Measurements from ENCODE around the gene SUPT20HL2.
"Not testable (repeated sequence)": the region's sequence is repeated elsewhere in the genome, so short reads cannot be mapped to it uniquely, and the experiment has no call there.

The SUPT20HL2 gene

DNA sequence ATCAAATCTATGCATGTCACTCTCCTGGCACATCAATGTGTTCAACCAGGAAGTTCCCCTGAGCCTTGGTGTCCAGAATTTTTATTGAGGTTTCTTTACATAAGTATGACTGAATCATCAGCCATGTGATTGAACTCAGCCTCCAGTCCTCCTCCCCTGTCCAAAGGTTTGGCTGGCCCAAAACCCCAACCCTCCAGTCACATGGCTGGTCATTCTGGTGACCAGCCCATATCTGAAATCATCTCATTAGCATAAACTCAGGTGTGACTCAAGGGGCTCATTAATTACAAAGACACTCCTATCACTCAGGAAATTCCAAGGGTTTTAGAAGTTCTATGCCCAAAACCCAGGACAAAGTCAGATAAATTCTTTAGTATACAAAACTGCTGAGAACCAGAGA lies 20.6 kb upstream of the SUPT20HL2 start:
- no peaks in the 10 kb centered on the region for H3K9me3 ChIP-seq (replicated peaks; ENCODE audit: low read length)
- H3K4me3 ChIP-seq (ENCODE audit: low read length) = no peak overlapping the region
- H3K36me3 ChIP-seq (ENCODE audit: insufficient read depth, low read length) = no peaks in the 10 kb centered on the region
- no peak overlapping the region for H3K4me2 ChIP-seq (ENCODE audit: low read length)
- peaks cover 19% of the 10 kb centered on the region for H3K27me3 ChIP-seq (ENCODE audit: control insufficient read depth, insufficient read depth, low read length)
- no peaks in the 10 kb centered on the region for H3K4me1 ChIP-seq (ENCODE audit: control insufficient read depth, insufficient read depth, low read length)
- no peak overlapping the region for H3K9ac ChIP-seq (ENCODE audit: low read depth, low read length)

DNA sequence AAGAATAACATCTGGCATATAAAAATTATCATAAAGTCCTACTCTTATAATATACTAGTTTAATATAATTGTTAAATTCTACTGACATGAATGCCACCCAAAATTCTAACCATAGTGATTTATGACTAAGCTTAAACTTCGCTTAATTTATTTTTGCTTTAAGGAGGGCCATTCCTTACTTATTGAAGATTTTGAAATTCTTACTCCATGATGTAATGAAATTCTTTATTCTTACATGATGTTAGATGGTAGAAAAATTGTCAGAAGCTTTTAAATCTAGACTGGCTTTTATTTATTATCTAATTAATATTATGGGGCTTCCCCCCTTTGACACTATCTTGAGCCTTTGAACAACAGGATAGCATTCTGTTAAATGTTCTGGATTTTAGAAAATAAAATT lies 19.5 kb upstream of the SUPT20HL2 start:
- H3K27me3 ChIP-seq (ENCODE audit: control insufficient read depth, insufficient read depth, low read length) = peaks cover 21% of the 10 kb centered on the region
- H3K4me2 ChIP-seq (ENCODE audit: low read length) = no peak overlapping the region
- no peaks in the 10 kb centered on the region for H3K9me3 ChIP-seq (replicated peaks; ENCODE audit: low read length)
- no peak overlapping the region for H3K4me3 ChIP-seq (ENCODE audit: low read length)
- H3K36me3 ChIP-seq (ENCODE audit: insufficient read depth, low read length) = no peaks in the 10 kb centered on the region
- H3K9ac ChIP-seq (ENCODE audit: low read depth, low read length) = no peak overlapping the region
- no peaks in the 10 kb centered on the region for H3K4me1 ChIP-seq (ENCODE audit: control insufficient read depth, insufficient read depth, low read length)

DNA sequence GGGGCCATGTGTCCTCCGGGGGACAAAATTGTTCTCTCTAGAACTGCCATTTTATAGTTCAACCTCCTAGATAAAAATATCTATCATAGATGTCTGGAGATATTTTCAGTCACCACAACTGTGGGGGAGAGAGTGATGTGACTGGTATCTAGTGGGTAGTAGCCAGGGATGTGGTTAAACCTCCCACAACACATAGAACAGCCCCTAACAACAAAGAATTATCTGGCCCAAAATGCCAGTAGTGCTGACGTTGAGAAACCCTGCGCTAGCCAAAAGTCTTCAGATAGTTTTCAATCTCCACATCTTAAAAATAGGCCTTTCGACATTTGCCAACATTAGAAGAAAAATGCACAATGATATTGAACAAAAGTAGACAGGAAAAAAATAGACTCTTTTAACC lies 19.0 kb upstream of the SUPT20HL2 start:
- peaks cover 21% of the 10 kb centered on the region for H3K27me3 ChIP-seq (ENCODE audit: control insufficient read depth, insufficient read depth, low read length)
- no peaks in the 10 kb centered on the region for H3K36me3 ChIP-seq (ENCODE audit: insufficient read depth, low read length)
- no peak overlapping the region for H3K9ac ChIP-seq (ENCODE audit: low read depth, low read length)
- H3K4me3 ChIP-seq (ENCODE audit: low read length) = no peak overlapping the region
- H3K4me1 ChIP-seq (ENCODE audit: control insufficient read depth, insufficient read depth, low read length) = no peaks in the 10 kb centered on the region
- no peaks in the 10 kb centered on the region for H3K9me3 ChIP-seq (replicated peaks; ENCODE audit: low read length)
- H3K4me2 ChIP-seq (ENCODE audit: low read length) = no peak overlapping the region

DNA sequence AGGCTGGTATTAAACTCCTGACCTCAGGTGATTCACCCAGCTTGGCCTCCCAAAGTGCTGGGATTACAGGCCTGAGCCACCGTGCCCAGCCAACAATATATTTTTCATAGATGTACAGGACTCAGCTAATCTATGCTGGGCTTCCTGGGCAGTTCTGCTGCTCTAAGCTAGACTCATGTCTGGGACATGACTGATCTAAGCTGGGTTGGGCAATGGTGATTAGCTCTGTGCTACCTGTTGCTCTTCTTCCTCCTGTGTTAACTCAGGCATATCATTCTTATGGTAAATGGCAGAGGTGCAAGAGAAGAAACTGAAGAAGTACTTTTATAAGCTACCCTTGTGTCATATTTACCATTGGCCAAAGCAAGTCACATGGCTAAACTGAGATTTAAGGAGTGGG lies 11.4 kb upstream of the SUPT20HL2 start:
- Histone ChIP-seq H3K27me3 (ENCODE audit: control insufficient read depth, insufficient read depth, low read length) (peaks cover 12% of the 10 kb centered on the region), H3K9ac (ENCODE audit: low read depth, low read length) (no peak overlapping the region), H3K4me3 (ENCODE audit: low read length) (no peak overlapping the region), H3K4me2 (ENCODE audit: low read length) (no peak overlapping the region), H3K36me3 (ENCODE audit: insufficient read depth, low read length) (no peaks in the 10 kb centered on the region), H3K4me1 (ENCODE audit: control insufficient read depth, insufficient read depth, low read length) (no peaks in the 10 kb centered on the region), H3K9me3 (replicated peaks; ENCODE audit: low read length) (no peaks in the 10 kb centered on the region)

DNA sequence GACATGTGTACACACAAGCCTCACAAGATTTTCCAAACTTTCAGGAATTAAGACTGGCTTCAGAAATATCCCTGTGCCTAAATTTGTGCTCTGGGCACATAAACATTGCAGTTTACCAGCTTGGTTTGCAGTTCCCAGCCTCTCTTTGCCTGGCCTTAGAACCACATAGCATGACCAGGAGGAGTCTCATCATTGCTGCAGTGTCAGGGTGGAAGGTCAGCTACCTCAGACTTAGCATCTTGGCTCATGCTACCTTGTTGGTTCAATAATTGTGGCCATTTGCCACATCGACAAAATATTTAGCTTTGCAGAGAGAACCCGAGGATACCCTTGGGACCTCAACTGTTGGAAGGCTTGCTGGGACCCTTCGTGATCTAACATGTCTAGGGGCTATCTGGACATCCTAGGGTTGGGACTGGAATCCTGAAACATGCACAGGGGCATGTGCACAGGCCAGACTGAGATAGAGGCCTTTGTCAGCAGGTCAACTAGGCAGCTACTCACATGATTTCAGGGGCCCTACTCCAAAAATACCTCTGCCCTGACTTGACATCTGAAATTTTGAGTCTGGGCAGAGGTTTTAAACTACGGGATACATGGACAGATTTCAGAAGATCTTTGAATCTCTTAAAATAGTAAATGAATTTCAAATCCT lies 8.0 kb upstream of the SUPT20HL2 start:
- no peak overlapping the region for H3K9ac ChIP-seq (ENCODE audit: low read depth, low read length)
- no peak overlapping the region for H3K4me3 ChIP-seq (ENCODE audit: low read length)
- no peaks in the 10 kb centered on the region for H3K9me3 ChIP-seq (replicated peaks; ENCODE audit: low read length)
- no peaks in the 10 kb centered on the region for H3K4me1 ChIP-seq (ENCODE audit: control insufficient read depth, insufficient read depth, low read length)
- H3K36me3 ChIP-seq (ENCODE audit: insufficient read depth, low read length) = no peaks in the 10 kb centered on the region
- no peak overlapping the region for H3K4me2 ChIP-seq (ENCODE audit: low read length)
- H3K27me3 ChIP-seq (ENCODE audit: control insufficient read depth, insufficient read depth, low read length) = peaks cover 11% of the 10 kb centered on the region

DNA sequence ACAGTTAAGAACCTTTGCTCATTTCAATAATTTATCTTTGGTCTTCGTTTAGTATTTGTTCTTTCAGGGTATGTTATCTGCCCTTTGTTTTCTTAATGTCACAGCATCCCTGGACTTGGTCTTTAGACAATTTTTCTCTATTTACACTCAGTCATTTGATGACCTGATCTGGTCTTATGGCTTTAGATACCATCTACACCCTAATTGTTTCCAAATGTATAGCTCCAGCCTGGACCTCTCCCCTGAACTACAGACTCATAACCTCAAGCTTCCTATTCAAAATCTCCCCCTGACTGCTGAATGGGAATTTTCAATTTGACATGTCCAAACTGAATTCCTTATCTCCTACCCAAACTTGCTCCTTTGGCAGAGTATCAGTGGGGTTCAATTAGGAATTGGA lies 3.7 kb upstream of the SUPT20HL2 start:
- peaks cover 11% of the 10 kb centered on the region for H3K27me3 ChIP-seq (ENCODE audit: control insufficient read depth, insufficient read depth, low read length)
- H3K4me1 ChIP-seq (ENCODE audit: control insufficient read depth, insufficient read depth, low read length) = no peaks in the 10 kb centered on the region
- H3K4me2 ChIP-seq (ENCODE audit: low read length) = no peak overlapping the region
- no peaks in the 10 kb centered on the region for H3K36me3 ChIP-seq (ENCODE audit: insufficient read depth, low read length)
- no peak overlapping the region for H3K9ac ChIP-seq (ENCODE audit: low read depth, low read length)
- H3K9me3 ChIP-seq (replicated peaks; ENCODE audit: low read length) = no peaks in the 10 kb centered on the region
- no peak overlapping the region for H3K4me3 ChIP-seq (ENCODE audit: low read length)

DNA sequence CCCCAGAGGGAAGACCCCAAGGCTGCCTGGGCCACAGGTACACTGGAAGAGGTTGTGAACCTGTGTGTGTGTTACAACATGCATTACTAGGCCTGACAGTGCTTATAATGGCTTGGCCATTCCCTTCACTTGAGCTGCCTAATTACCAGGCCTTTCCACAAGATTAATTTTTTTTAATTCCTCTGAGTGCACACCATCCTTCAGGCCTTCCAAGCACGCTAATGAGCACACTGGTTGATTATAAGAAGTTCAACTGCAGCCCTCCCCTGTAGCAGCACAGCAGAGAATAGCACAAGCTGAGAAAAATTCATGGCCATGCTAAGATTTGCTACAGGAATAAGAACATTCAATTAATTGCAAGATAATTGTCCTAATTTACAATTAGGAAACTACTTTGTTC lies 2.2 kb upstream of the SUPT20HL2 start:
- Histone ChIP-seq H3K4me1 (ENCODE audit: control insufficient read depth, insufficient read depth, low read length) (no peaks in the 10 kb centered on the region), H3K9me3 (replicated peaks; ENCODE audit: low read length) (no peaks in the 10 kb centered on the region), H3K4me2 (ENCODE audit: low read length) (no peak overlapping the region), H3K4me3 (ENCODE audit: low read length) (no peak overlapping the region), H3K27me3 (ENCODE audit: control insufficient read depth, insufficient read depth, low read length) (peaks cover 6% of the 10 kb centered on the region), H3K36me3 (ENCODE audit: insufficient read depth, low read length) (no peaks in the 10 kb centered on the region), H3K9ac (ENCODE audit: low read depth, low read length) (no peak overlapping the region)

DNA sequence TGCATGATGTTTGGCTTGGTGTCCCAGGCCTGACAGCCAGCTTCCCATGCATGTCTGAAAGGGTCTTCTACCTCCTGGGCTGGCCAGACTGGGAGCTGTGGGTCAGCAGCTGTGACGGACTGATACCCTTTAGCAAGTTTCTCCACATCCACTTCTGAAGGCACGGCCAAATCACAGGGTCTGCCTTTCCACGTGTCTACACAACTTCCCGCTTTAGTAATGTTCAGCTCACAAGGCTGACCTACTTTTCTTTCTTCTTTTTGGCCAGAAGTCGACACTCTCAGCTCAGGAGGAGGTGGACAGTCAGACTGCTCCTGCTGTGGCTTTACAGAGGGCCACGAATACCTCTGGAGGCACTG lies 1.6 kb downstream of the SUPT20HL2 start:
- not testable (repeated sequence) for H3K4me3 ChIP-seq (ENCODE audit: low read length); H3K4me2 ChIP-seq (ENCODE audit: low read length); H3K9me3 ChIP-seq (replicated peaks; ENCODE audit: low read length); H3K9ac ChIP-seq (ENCODE audit: low read depth, low read length); H3K36me3 ChIP-seq (ENCODE audit: insufficient read depth, low read length); H3K4me1 ChIP-seq (ENCODE audit: control insufficient read depth, insufficient read depth, low read length)
- H3K27me3 ChIP-seq (ENCODE audit: control insufficient read depth, insufficient read depth, low read length) = peaks cover 16% of the 10 kb centered on the region

DNA sequence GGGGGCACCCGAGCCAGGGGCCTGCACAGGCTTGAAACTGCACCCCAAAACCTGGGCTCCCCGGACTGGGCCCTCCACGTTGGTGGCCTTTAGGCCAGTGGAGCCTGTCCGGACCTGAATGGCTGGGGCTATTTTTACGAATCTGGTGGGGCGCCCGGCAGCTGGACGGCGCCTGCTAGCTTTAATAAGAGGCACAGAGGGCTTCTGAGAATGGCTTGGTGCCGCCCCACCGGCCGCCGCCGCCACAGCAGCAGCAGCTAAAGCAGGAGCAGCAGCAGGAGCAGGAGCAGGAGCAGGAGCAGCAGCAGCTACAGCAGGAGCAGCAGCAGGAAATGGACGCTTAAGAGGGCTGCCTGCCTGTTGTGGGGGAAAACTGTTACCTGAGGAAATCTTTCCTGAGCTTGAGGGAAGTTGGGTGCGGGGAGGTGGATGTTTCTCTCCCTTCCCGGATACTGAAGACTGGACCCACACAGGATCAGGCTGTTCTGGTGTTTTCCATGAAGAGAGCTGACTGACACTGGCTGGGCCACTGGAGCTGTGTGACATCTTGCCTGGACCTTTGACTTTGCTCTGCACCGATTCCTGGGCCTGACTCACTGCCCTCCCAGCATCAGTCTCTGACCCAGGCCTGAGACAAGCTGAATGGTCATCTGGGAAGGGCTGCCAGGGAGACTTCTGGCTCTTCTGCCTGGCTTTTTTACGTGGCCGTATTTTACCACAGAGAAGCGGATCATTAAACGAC lies 2.2 kb downstream of the SUPT20HL2 start:
- not testable (repeated sequence) for H3K36me3 ChIP-seq (ENCODE audit: insufficient read depth, low read length); H3K9ac ChIP-seq (ENCODE audit: low read depth, low read length)

DNA sequence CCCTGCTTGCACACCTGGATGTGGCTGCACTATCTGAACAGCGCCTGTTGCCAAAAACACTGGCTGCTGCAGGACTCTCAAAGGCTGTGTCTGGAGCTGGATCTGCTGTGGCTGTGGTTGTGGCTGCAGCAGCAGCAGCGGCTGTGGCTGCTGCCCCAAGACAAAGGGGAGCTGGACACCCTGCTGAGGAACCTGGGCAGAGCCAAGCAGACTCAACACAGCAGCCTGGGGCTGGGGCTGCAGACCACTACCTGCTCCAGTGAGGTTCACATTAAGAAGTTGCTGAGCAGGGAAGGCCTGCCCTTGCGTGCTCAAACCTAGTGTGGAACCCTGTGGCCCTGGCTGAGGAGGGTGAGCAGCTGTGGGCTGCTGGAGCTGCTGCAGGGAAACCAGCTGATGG lies 3.0 kb downstream of the SUPT20HL2 start:
- H3K27me3 ChIP-seq (ENCODE audit: control insufficient read depth, insufficient read depth, low read length) = peaks cover 20% of the 10 kb centered on the region
- not testable (repeated sequence) for H3K4me2 ChIP-seq (ENCODE audit: low read length)

More for the DNA sequence above, 2.2 kb downstream of the SUPT20HL2 start:
- H3K9me3 ChIP-seq (replicated peaks; ENCODE audit: low read length); H3K4me1 ChIP-seq (ENCODE audit: control insufficient read depth, insufficient read depth, low read length); H3K4me3 ChIP-seq (ENCODE audit: low read length); H3K4me2 ChIP-seq (ENCODE audit: low read length): not testable (repeated sequence)
- H3K27me3 ChIP-seq (ENCODE audit: control insufficient read depth, insufficient read depth, low read length) = peaks cover 16% of the 10 kb centered on the region

DNA sequence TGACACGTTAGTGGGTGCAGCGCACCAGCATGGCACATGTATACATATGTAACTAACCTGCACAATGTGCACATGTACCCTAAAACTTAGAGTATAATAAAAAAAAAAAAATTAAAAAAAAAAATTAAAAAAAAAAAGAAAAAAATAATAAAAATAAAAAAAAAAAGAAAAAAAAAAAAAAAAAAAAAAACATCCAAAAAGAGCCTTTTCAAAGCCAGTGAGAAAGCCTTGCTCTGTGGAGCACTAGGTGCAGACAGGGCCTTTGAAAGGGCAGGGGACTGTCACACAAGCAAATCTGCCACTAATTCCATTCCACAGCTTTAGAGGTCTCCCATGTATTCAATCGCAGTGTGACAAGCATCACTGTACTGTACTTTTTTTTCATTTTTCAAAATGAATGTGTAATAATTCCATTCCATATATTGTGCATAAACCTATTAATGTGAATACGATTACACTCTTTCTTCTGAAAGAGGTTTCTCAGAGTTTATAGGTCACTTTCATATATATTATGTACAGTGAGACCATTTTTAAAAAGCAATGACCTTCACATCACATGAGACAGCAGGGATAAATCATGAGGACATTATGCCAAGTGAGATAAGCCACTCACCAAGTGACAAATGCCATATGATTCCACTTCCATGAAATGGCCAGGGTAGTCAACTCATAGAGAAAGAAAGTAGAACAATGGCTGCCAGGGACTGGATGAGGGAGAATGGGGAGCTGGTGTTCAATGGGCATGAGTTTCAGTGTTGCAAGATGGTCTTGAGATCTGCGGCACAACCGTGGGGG lies 4.1 kb downstream of the SUPT20HL2 start:
- H3K4me2 ChIP-seq (ENCODE audit: low read length); H3K36me3 ChIP-seq (ENCODE audit: insufficient read depth, low read length); H3K9ac ChIP-seq (ENCODE audit: low read depth, low read length); H3K9me3 ChIP-seq (replicated peaks; ENCODE audit: low read length); H3K4me3 ChIP-seq (ENCODE audit: low read length); H3K4me1 ChIP-seq (ENCODE audit: control insufficient read depth, insufficient read depth, low read length): not testable (repeated sequence)
- peaks cover 20% of the 10 kb centered on the region for H3K27me3 ChIP-seq (ENCODE audit: control insufficient read depth, insufficient read depth, low read length)

More for the DNA sequence above, 3.0 kb downstream of the SUPT20HL2 start:
- H3K9me3 ChIP-seq (replicated peaks; ENCODE audit: low read length); H3K9ac ChIP-seq (ENCODE audit: low read depth, low read length); H3K36me3 ChIP-seq (ENCODE audit: insufficient read depth, low read length); H3K4me1 ChIP-seq (ENCODE audit: control insufficient read depth, insufficient read depth, low read length); H3K4me3 ChIP-seq (ENCODE audit: low read length): not testable (repeated sequence)

Measured in skeletal muscle satellite cell (primary cell).